ENCODE results near the gene BMP8A.
"Not testable (repeated sequence)": the region's sequence is repeated elsewhere in the genome, so short reads cannot be mapped to it uniquely, and the experiment has no call there.

Gene BMP8A

GRCh38 chr1:39484564-39484963, 6.9 kb upstream of the BMP8A start:
- DNase-seq, result no peak

DNA sequence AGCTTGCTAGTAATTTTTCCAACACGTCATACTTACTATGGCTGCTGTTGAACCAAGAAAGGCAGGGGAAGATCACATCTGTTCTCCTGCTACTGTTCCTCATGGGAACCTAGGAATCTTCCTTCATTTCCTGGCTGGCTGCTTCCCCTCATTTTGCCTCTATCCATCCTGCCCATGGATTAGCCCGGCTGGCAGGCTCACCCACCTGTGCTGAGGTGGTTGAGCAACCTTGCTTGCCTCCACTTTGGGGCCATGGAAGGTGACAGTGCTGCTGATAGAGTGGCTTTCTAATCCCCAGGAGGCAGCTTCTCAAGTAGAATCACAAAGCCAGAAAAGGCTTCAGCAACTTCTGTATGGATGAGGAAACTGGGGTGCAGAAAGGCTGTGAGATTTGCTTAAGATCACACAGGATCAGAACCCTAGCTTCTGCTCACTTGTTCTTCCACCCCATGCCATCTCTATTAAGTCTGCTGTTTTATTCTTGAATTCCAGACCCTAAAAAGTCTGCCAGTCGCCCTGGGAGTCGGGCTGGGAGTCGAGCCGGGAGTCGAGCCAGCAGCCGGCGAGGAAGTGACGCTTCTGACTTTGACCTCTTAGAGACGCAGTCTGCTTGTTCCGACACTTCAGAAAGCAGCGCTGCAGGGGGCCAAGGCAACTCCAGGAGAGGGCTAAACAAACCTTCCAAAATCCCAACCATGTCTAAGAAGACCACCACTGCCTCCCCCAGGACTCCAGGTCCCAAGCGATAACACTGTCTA, 6.2 kb upstream of the BMP8A start:
- DNase-seq, result no peak

- no peak for DNase-seq
Observed at GRCh38 chr1:39488012-39488545, 3.4 kb upstream of the BMP8A start.

- DNase-seq, result no peak
Observed at GRCh38 chr1:39488793-39489566, 2.5 kb upstream of the BMP8A start.

DNA sequence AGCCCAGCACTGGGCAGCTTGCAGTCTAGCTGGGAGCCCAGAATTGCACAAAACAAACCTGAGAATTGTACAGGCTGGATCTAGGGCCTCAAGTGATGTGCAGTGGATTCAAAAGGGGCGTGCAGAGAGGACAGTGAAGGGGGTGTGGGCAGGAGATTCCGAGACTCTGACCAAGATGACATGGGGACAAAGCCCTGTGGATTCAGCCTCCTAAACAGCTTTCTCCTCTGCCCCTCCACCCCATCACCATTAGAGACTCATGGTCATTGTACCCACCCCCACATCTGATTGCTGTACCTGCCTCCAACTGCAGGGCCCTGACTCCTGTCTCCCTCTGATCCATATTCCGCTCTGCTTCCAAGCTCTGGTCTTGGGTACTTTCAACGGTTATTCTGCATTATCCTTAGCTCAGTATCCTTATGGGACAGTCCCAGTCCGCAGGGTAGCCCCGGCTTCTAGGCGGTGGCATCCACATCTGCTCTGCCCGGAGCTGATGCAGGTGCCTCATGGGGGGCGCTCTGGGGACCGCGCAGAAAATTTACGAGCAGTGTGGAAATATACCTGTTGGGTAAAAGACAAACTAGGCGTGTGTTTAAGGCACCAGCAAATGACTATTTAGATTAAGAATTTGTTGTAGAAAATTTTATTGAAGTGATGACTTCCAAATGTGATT, 1.7 kb upstream of the BMP8A start:
- no peak for DNase-seq

DNA sequence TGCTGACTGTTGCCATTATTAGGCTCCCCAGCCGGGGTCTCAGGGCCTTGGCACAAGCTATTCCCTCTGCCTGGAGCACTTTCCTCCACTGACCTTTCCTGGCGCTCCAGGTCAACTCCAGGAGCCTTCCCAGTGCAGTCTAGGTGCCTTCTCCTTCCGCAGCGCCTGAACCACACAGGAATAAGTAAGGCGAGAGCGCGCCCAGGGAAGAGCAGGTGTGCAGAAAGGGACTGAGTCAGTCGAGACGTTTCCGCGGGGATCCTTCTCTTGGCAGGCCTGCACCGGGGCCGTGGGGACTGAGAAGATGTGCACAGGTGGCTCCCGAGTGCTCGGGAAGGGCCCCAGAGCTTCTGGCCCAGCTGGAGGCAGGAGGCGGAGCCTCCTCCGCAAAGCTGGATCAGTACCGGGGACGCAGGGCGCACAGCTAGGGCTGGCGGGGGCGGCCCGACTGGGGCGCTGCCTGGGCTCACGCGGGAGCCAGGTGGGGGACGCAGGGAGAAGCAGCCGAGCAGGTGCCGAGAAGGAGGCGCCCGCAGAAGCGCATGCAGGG, 765 bp upstream of the BMP8A start:
- DNase-seq, result peak; percentile 22 to 26

DNA sequence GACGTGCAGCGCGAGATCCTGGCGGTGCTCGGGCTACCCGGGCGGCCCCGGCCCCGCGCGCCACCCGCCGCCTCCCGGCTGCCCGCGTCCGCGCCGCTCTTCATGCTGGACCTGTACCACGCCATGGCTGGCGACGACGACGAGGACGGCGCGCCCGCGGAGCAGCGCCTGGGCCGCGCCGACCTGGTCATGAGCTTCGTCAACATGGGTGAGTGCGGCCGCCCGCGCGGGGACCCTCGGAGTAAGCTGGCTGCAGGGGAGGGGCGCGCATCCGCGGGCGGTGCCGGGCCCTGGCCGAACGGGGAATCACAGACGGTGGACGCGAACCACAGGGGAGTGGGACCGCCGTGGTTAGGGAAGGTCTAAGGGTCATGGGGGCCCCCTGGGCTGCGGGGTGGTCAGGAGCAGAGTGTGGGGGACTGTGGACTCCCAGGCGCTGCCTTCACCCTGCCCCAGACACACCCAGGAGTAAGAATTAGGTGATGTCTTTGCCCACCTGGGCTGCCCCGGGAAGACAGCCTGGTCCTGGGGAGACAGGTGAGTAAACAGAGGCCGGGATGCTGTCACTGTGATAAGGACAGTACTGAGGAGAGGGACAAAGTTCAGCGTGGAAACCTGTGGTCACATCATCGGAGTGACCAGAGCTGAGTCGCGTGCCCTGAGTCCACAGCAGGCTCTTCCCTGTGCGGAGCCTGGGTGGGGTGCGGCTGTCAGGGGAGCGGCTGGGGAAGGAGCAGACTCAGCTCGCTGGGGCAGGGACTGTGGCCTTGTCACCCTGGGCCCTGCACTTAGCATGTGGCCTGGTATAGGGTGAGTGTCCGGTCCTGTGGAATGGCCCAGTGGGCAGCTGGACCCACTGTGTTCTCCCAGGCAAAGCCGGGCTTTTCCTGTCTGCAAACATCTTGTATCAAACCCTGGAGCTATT, 944 bp downstream of the BMP8A start:
- not testable (repeated sequence) for DNase-seq

- not testable (repeated sequence) for DNase-seq
Observed at GRCh38 chr1:39493043-39493810, 1.8 kb downstream of the BMP8A start.

- no peak for DNase-seq
Observed at GRCh38 chr1:39494671-39495410, 3.4 kb downstream of the BMP8A start.

GRCh38 chr1:39496520-39496919, 5.1 kb downstream of the BMP8A start:
- DNase-seq, result not testable (repeated sequence)

DNA sequence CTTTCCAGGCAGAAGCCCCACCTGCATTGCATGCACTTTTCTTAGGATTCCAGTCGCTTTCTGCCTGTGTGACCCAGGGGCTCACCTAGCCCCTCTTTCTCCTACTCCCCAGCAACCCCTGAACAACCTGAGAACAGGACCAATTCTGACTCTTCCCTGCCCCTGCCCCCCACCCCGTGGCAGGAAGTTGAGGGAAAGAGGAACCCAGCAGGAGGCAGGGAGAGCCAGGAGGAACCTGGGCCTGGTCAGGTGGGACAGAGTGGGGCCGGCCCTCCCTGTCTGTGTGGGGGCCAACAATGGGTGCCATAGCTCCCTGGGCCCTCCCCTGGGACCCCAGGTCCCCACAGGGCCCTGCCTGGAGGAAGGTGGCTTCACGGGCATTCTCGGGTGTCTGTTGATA, 6.1 kb downstream of the BMP8A start:
- no peak for DNase-seq

DNA sequence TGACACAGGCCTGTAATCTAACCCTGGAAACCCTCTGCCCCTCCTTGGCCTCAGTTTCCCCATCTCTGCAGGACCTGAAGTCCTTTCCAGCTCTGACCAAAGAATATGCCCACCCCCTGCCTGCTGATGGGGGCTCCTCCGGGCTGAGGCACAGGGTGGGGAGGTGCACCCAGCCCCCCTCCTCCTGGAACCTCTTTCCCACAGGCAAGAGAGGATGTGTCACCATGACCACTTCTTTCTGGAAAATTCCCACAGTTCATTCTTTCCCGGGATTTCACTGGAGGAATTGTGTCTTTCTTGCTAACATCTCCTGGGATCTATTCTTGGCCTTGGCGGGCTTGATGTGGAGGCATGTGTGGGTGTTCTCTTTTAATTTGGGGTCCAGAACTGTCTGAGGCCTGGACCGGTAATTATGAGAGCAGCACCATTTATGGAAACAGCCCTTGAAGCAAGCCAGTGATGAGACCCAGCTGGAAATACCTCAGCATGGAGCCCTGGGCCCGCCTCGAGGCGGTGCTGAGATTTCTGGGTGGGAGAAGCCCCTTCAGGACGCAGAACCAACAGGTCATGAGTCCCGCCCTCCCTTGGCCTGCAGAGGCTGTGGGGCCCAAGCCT, 6.8 kb downstream of the BMP8A start:
- DNase-seq, result not testable (repeated sequence)

- not testable (repeated sequence) for DNase-seq
Observed at GRCh38 chr1:39498821-39499220, 7.4 kb downstream of the BMP8A start.

DNA sequence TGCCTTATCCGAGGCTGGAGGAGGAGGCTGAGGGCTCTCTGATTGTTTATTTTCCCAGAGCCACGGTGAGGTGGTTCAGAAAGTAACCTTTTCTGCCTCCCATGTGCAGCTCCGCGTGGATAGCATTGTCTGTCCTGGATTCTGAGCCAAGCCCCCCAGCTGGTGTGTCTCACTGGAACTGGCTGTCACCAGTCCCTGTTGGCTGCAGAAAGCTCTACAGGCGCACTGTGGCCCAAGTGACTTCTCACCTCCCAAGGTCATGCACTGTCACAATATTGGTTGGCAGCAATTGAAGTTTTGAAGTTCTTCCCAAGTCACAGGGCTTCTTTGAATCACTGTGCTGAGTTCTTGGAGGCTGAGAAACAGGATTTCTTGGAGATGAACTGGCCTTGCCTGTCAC, 8.2 kb downstream of the BMP8A start:
- DNase-seq, result no peak

DNA sequence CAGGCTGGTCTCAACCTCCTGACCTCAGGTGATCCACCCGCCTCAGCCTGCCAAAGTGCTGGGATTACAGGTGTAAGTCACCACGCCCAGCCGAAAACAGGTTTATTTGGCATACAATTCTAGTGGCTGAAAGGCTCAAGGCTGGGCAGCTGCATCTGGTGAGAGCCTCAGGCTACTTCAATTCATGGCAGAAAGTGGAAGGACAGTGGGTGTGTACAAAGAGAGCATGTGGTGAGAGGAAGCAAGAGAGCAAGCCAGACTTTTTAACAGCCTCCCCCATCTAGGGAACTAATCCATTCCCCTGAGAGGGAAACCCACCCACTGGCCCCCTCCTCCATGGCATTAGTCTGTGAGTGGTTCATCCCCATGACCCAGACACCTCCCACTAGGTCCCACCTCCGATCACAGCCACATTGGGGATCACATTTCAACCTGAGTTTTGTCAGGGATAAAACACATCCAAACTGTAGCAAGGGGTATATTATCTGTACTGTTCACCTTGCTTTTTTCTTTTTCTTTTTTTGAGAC, 9.5 kb downstream of the BMP8A start:
- DNase-seq, result no peak

DNA sequence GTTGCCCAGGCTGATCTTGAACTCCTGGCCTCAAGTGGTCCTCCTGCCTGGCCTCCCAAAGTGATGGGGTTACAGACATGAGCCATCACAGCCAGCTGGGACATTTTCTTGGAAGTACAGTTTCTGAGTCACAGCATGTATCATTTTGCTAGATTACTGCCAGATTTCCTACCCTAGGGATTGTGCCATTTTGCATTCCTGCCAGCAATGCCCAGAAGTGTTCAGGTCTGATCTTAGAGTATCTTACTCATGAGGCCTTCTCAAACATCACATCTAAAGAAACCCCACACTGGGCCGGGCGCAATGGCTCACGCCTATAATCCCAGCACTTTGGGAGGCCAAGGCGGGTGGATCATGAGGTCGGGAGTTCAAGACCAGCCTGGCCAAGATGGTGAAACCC, 10.2 kb downstream of the BMP8A start:
- DNase-seq, result no peak

GRCh38 chr1:39504436-39504835, 13.0 kb downstream of the BMP8A start:
- DNase-seq, result not testable (repeated sequence)

DNA sequence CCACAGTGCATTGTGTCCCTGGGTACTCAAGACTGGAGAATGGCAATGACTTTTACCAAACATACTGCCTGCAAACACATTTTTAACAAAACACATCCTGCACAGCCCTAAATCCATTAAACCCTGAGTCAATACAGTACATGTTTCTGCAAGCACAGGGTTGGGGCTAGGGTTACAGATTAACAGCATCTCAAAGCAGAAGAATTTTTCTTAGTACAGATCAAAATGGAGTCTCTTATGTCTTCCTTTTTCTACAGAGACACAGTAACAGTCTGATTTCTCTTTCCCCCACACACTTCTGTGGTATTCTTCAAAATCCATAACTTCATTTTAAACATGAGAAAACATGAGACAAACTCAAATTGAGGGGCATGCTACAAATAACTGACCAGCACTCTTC, 13.9 kb downstream of the BMP8A start:
- no peak for DNase-seq

DNA sequence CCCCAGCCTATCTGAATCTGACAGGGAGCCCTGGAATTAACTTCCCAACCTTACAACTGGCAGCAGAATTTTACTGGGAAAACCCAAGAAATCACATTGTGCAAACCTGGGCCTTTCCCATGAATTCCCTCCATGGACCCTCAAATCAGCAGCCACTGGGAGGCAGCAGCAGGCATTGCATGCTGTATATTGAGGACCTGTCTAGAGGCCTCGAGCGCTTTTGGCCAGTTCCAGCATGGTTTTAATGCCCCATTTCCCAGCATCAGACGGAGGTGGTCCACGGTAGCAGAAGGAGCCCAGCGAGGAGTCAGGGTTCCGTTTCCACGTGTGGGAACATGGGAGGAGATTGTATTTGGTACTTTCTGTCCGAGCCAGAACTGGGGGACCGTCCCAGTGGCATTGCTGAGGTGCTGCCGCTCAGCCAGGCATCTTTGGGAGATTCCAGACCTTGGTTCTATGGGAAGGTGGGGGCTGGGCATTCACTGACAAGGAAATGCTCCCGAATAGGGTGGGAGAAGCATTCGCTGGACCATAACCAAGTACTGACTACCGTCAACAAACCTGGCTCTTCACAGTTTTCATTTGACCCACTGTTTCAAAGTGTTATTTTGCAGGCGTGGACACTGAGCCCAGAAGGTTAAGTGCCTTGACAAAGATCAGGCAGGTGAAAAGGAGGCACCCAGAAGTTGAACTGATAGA, 15.9 kb downstream of the BMP8A start:
- DNase-seq, result no peak

Data from stimulated activated CD4-positive, alpha-beta T cell treated with anti-CD3 and anti-CD28 coated beads, Interleukin-2, amount 100 ng/mL, for 24 hours (primary cell).